HL-60/S4 treated with retinoic acid at 250 ng/mL for 4 days and 3 days (cell line): ENCODE results near the gene PNLIPRP1.

Source experiments
- in situ Hi-C: fragments of 300-500 bp; cut with MboI; formaldehyde crosslinking; loops from 2 replicates; pipeline ENCODE4 v1.7.0; 2022; ENCODE audit warnings: low sequenced_read_pairs

PNLIPRP1 gene

GRCh38 chr10:116598329-116598728 is 7.6 kb downstream of the PNLIPRP1 start:
- in situ Hi-C loops, result no loop called here

DNA sequence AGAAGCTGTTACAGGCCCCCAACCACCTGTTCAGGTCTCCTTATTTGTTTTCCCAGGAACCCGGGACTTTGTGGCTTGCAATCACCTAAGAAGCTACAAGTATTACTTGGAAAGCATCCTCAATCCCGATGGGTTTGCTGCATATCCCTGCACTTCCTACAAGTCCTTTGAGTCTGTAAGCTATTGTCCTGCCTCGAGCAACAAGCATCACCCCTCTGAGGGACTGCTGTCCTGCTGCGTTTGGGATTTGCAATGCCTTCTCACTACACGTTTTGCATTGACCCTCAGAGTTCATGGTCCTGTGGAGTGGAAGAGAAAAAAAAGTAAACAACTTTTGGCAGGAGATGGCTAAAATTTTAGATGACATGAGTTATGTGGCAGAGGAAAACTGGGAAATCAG is 9.2 kb downstream of the PNLIPRP1 start:
- in situ Hi-C loops, result no loop called here

DNA sequence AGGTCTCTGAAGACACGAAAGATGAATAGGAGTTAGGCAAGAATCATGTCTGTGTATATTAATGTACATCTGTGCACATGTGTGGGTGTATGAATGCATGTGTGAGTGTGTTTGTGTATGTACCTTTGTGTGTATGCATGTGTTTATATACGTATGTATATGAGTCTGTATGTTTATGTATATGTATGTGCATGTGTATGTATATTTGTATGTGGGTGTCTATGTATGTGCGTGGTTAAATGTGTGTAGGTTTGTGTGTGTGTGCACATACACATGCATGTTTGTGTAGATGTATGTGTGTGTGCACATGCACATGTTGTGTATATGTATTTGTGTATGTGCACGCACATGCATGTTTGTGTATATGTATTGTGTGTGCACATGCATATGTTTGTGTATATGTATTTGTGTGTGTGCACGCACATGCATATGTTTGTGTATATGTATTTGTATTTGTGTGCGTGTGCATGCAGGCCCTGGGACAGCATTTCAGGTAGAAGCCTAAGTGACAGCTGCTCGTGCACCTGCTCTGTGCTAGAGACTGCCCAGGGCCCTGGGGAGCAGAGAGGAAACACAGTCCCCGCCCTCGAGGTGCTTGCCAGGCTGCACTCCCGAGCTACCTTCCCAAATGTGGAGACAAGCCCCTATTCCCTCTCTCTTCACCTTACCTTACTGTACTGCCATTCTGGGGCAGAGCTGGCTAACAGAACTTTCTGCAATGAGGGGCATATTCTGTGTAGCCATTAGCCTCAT is 12.1 kb downstream of the PNLIPRP1 start:
- in situ Hi-C loops, result no loop called here

DNA sequence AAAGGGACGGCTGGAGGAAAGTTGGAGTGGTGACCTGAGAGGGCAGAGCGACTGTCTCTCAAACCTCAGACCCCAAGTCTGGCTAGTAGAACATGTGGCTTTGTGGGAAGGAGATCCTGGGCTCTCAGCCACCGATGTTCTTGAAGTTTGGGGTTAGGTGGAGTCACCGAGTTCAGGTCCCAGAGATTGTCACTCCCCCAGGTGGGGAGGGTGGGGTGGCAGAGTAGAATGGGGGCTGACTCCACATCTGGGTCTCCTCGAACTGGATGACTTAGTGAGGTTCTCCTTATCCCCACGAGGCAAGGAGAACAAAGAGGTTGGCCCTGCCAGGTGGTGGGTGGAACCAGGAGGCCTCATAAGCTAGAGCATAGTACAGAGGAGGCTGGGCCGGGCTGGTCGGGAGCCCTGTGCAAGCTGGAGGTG is 15.3 kb downstream of the PNLIPRP1 start:
- in situ Hi-C loops, result no loop called here

- in situ Hi-C loops, result no loop called here
Measured at GRCh38 chr10:116607336-116607735, 16.6 kb downstream of the PNLIPRP1 start.

- in situ Hi-C loops, result no loop called here
Measured at GRCh38 chr10:116608686-116609594, 18.2 kb downstream of the PNLIPRP1 start.

GRCh38 chr10:116610443-116611152 is 19.8 kb downstream of the PNLIPRP1 start:
- in situ Hi-C loops, result no loop called here

GRCh38 chr10:116611153-116611545 is 20.4 kb downstream of the PNLIPRP1 start:
- in situ Hi-C loops, result no loop called here

- in situ Hi-C loops, result no loop called here
Measured at GRCh38 chr10:116612107-116612769, 21.5 kb downstream of the PNLIPRP1 start.

- in situ Hi-C loops, result no loop called here
Measured at GRCh38 chr10:116613471-116613870, 22.7 kb downstream of the PNLIPRP1 start.

- in situ Hi-C loops, result no loop called here
Measured at GRCh38 chr10:116614796-116615195, 24.0 kb downstream of the PNLIPRP1 start.

DNA sequence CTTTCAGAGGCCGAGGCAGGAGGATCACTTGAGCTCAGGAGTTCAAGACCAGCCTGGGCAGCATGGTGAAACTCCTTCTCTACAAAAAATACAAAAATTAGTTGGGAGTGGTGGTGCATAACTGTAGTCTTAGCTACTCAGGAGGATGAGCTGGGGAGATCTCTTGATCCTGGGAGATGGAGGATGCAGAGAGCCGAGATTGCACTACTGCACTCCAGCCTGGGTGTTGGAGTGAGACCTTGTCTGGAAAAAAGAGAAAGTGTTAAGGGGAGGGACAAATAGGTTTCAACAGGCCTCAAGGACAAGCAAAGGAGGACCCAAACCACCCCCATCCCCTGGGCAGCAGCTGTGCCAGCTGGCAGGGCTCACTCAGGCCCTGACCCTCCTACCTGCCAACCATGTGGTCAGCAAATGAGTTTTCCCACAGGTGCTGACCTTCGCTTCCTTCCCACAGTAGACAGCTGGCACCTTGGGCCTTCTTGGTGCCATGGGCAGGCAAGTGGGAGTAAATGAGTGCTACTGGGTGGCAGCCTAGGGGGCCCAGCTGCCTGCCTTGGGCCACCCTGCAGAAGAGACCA is 24.5 kb downstream of the PNLIPRP1 start:
- in situ Hi-C loops, result no loop called here

DNA sequence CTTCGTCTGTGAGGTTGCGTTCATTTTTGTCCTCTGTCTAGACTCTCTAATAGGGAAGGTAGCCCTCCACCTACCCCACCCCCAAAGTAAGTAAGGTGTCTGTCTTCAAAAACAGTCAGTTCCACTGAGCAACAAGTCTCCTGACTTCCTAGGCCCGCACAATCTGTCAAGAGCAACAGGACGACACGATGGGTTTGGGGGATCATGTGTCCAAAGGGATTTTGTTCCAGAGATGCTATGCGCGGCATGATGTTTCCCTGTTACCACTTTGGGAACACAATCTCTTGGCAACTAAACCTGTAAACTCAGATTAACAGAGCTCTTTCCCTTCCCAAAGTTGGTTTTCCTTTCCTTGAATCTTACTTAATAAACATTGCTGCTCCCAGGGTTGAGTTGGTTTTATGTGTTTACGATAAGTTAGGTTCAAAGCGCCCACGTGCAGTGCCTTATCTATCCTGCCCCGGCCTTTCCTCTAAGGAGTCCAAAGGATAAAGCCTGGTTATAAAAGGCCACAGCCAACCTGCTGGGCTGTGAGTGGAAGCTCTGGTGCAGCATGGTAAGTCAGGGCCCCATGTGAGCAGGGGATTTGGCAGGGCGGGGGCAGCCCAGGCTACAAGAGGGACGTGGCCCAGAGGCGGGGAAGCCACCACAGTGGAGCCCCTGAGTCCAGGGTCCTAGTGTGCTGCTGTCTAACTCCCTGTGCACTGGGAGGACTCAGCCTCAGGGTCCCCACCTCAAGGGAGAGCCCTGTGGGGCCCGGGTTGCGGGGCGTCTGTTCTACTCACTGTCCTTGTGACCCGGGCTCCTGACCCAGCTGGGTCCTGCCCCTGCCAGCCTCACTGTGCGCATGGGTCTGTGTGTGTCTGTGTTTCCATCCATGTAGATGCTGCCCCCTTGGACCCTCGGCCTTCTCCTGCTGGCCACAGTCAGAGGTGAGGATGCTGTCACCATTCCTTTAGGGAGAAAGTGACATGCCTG is 30.0 kb downstream of the PNLIPRP1 start, which contains the start of gene PNLIPRP2:
Gene PNLIPRP2 (plus strand): TSS at position 531 of the 978 bp plus-strand sequence.
- in situ Hi-C loops, result no loop called here

DNA sequence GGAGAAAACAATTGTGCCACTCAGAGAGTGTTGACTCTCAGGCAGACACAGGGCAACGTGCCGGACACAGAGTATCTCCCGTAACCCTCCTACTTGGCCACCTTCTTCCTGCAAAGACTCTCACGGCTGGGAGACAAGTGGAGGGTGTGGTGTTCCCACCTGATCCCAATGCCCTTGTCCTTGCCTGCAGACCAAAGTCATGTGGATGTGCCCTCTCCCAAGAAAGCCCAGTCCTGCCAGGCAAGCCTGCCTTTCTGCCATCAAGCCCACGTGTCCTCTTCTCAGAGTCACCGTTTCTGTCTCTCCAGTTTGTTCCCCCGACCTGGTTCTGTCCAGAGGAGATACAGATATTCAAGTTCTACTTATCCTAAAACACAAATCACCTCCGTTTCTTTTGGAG is 30.7 kb downstream of the PNLIPRP1 start:
- in situ Hi-C loops, result no loop called here

DNA sequence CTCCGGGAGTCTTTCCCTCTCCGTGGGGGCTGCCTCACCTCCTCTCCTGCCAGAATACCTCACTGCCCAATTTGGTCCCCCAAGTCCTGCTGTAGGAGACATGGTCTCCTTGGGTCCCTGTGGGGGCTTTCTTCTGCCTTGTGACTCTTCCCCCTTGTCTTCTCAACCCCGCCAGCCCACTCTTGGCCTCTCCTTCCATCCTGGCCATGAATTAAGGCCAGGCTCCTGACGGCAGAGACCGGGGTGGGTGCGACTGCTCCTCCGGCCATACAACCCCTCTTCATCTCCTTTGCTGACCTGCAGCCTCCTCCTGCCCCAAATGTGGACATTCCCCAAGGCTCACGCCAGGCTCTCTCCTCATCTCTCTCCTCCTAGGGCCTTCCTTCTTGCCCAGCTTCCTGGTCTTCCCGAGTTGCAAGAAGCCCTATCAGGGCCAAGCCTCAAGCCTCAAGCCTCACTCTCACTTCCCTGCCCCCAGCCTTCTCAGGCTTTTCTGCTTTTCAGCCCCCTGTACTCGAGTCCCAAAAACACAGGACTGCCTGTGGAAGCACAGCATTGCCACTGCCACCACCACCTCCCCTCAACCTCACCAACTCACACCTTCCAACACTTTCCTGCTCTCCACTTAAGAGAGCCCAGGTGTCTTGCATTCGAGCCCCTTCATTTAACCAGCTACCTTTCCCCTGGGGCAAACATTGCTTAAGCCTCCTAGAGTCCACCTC is 31.3 kb downstream of the PNLIPRP1 start:
- in situ Hi-C loops, result no loop called here

- in situ Hi-C loops, result no loop called here
Measured at GRCh38 chr10:116625845-116626244, 35.1 kb downstream of the PNLIPRP1 start.

- in situ Hi-C loops, result no loop called here
Measured at GRCh38 chr10:116626815-116627214, 36.1 kb downstream of the PNLIPRP1 start.

GRCh38 chr10:116627386-116627933 is 36.7 kb downstream of the PNLIPRP1 start:
- in situ Hi-C loops, result no loop called here
